HG02970 (cell line): ENCODE results near the gene MUC2.

ENCODE experiments used
- ATAC-seq: cut with Tn5 transposase; IDR thresholded peaks from one replicate; pipeline ENCODE4 v1.9.1; 2021; ENCODE audit warnings: mild to moderate bottlenecking, moderate library complexity, moderate number of reproducible peaks; ENCODE audit not compliant: unreplicated experiment, low FRiP score

The MUC2 gene

DNA sequence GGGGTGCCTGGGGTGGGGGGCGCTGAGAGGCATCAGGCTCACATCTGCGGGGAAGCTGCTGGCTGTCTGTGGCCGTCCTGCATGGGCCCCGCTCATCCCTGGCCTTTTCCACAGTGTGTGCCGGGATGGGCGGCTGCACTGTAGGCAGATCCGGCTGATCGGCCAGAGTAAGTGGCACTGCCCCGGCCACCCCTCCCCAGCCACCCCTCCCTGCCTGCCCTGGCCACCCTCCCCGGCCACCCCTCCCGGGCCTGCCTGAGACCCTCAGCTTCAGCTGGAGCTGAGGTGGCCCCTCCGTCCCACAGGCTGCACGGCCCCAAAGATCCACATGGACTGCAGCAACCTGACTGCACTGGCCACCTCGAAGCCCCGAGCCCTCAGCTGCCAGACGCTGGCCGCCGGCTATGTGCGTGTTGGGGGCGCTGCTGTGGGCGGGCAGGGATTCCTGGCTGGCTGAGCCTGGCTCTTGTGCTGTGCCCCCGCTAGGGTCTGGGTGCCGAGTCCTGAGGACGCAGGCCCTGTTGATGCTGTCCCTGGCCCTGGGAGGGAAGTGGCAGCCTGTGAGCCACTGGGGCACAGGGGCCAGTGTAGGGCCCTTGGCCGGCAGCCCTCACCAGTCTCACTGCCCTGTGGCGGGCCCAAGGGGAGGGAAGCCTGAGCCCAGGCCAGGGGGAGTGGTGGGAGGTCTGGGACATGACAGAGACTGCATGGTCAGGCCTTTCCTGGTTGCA, 10.9 kb downstream of the MUC2 start:
- no peak for ATAC-seq

DNA sequence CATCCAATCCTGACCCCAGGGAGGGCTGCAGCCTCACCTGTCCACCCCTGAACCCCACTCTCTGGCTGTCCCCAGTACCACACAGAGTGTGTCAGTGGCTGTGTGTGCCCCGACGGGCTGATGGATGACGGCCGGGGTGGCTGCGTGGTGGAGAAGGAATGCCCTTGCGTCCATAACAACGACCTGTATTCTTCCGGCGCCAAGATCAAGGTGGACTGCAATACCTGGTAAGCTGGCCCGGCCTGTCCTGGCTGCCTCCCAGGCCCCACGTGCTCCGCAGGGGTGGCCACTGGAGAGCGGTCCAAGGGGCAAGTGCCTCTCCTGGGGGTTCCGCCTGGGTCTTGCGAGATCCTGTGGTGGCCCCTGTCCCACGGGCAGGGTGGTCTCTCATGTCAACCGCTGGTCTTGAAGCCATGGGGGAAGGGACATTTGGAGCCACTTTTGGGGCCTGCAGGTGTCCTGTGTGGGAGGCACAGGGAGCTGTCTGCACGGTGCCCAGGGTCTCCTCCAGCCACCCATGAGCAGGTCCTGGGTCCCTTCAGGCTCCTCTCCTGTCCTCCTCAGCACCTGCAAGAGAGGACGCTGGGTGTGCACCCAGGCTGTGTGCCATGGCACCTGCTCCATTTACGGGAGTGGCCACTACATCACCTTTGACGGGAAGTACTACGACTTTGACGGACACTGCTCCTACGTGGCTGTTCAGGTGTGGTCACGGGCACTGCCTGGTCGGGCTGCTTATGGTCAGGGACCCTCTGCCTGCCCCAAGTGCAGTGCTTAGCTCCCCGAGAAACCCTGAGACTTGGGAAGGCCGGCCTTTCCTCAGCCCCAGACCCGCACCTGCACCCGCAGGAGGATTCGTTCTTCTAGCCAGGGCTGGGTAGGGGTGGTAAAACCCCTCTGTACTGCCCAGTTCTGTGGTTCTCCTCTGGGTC, 11.8 kb downstream of the MUC2 start:
- ATAC-seq = no peak

DNA sequence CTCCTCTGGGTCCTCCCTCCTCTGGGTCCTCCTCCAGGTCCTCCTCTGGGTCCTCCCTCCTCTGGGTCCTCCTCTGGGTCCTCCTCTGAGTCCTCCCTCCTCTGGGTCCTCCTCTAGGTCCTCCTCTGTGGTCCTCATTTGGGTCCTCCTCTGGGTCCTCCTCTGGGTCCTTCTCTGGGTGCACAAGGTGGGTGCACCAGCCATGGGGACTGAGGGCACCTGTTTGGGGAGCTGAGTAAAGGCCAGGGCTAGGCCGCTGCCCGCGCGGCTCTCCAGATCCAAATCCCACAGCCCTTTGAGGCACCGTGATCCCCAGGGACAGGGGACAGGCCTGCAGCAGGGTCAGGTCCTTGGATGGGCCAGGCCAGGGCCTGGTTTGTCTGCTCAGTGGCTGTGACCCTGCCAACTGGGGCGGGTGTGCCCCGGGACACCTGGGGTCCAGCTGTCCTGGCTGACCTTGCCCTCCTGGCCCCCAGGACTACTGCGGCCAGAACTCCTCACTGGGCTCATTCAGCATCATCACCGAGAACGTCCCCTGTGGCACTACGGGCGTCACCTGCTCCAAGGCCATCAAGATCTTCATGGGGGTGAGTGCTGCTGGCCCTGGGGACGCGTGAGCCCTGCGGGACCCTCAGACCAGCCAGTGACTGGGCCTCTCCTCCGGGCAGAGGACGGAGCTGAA, 12.7 kb downstream of the MUC2 start:
- no peak for ATAC-seq

DNA sequence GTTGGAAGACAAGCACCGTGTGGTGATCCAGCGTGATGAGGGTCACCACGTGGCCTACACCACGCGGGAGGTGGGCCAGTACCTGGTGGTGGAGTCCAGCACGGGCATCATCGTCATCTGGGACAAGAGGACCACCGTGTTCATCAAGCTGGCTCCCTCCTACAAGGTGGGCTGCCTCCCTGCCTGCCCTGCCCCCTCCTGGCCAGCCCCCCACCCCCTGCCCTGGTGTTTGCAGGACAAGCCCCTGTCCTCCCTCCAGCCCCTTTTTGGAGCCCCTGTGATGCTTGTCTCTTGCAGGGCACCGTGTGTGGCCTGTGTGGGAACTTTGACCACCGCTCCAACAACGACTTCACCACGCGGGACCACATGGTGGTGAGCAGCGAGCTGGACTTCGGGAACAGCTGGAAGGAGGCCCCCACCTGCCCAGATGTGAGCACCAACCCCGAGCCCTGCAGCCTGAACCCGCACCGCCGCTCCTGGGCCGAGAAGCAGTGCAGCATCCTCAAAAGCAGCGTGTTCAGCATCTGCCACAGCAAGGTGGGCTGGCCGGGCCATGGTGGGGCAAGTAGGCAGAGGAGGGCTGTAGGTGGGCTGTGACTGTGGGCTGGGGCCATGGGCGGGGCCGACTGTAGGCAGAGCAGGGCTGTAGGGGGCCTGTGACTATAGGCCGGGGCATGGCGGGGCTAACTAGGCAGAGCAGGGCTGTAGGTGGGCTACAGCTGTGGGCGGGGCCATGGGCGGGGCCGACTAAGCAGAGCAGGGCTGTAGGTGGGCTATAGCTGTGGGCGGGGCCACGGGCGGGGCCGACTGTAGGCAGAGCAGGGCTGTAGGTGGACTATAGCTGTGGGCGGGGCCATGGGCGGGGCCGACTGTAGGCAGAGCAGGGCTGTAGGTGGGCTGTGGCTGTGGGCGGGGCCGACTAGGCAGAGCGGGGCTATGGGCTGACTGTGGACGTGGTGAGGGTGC, 13.6 kb downstream of the MUC2 start:
- no peak for ATAC-seq

DNA sequence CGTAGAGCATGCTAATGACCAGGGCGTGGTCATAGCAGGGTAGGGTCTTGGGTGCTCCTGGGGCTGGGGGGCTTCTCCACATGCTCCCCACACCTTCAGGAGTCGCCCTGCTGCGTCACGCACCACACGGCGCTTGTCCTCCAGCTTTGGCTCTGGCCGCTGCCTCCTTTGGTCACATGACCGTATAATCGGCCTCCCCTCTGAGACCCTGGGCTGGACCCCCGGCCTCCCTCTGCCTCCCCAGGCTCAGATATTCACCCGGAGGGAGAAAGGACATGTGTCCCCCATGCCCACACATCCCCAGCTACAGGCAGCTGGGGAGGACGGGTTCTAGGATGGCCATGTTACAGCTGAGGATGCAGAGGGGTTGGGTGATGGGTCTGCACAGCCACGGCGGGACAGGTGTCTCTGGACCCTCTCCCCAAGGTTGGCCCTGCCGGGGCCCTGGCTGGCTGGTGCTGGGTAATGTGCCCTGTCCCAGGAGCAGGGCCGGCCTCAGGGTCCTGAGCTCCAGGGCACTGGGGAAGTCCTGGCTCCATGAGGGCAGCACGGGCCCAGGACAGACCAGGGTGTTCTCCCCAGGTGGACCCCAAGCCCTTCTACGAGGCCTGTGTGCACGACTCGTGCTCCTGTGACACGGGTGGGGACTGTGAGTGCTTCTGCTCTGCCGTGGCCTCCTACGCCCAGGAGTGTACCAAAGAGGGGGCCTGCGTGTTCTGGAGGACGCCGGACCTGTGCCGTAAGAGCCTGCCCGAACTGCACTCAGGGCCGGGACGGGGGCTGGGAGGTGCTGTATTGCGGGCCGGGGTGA, 14.5 kb downstream of the MUC2 start:
- no peak for ATAC-seq

DNA sequence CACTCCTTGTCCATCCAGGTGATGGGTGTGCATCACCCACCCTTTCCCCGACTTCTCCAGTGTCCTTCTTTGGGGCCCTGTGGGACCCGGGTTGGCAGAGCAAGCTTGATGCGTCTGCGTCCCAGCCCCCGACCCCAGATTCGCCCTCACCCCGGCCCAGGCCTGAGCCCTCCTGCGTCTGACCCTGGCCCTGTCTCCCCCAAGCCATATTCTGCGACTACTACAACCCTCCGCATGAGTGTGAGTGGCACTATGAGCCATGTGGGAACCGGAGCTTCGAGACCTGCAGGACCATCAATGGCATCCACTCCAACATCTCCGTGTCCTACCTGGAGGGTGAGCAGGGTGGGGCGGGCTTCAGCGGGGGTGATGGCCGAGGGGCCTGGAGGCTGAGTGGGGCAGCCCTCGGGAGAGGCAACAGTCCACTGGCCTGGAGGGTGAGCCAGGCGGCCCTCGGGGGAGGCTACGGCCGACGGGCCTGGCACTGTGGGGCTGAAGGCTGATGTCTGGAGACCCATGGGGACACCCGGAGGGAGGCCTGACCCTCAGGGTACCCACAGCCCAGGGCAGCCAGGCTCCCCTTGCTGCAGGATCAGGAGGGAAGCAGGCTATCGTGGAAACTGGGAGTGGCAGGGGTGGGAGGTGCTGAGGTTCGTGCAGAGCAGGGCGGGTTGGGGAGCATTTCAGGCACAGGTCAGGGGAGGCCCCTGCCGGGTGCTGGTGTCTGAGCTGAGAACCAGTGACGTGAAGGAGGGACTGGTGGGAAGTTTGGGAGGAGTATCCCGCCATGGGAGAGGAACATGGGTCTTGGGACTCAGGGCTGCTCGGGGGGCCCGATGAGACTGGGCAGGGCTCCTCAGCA, 15.3 kb downstream of the MUC2 start:
- ATAC-seq = no peak

DNA sequence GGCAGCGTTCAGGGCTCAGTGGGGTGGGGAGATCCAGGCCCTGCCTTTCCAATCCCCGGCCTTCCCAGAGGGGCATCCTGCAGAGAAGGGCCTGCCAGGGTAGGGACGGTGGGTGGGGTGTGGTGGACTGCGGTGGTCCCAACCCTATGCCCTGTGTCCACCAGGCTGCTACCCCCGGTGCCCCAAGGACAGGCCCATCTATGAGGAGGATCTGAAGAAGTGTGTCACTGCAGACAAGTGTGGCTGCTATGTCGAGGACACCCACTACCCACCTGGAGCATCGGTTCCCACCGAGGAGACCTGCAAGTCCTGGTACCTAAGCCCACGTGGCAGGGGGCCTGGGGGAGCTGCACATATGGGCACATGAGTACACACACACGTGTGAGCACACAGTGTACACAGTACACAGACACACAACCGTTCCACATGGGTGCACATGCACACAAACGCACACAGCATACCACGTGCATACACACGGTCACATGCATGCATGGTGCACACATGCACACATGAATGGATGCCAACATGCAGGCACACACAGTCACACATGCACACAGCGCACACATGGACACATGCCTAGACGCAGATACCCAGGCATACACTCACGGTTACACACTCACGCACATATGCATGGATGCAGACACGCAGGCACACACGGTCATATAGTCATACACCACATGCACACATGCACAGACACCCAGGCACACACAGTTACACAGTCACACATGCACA, 16.1 kb downstream of the MUC2 start:
- no peak for ATAC-seq

DNA sequence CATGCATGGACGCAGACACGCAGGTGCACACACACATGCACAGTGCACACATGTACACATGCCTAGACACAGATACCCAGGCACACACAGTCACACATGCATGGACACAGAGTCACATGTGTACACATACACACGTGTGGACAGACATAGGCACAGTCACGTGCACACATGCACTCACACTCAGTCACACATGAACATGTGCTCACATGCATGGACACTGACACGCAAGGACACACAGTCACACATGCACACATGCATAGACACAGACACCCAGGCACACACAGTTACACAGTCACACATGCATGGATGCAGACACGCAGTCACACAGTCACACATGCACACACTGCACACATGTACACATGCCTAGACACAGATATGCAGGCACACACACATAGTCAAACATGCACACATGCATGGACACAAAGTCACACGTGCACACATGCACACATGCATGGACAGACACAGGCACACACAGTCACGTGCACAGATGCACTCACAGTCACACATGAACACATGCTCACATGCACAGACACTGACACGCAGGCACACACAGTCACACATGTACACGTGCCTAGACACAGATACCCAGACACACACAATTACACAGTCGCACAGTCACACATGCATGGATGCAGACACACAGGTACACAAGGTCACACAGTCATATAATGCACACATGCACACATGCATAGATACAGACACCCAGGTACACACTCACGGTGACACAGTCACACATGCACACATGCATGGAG, 16.8 kb downstream of the MUC2 start:
- no peak for ATAC-seq

DNA sequence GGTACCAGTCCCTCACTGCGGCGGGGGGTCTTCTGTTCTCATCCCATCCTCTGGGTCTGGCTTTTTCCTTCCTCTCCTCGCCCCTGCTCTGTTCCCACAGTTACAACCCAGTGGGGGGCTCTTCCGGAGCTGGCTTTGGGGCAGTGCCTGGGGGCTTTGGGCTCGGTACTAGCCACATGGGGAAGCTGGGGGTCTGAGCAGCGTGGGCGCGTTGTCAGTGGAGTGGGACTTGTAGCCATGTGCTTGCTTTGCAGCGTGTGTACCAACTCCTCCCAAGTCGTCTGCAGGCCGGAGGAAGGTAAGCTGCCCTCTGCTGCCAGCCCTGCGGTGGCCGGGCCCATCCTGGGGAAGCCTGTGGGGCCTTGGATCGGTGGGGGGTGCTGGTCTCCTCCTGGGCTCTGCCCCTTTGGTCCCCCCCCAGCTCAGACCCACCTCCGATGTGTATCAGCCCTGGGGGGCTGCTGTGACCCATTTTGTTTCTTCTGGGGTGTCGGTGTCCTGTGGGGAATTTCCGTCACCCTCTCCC, 17.5 kb downstream of the MUC2 start:
- no peak for ATAC-seq

DNA sequence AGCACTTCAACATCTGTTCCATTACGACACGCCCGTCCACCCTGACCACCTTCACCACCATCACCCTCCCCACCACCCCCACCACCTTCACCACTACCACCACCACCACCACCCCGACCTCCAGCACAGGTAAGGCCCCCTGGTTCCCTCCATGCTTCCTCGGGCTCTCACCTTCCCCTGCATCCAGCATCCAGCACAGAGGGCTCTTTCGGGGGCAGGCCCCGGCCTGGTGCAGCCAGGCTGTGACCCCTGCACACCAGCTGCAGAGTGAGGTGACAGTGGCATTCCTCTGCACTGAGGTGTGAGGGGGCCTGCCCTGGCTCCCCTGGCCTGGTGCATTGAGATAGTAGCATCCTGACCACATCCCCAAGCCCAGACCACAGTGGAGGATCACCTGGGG, 18.2 kb downstream of the MUC2 start:
- ATAC-seq = no peak

DNA sequence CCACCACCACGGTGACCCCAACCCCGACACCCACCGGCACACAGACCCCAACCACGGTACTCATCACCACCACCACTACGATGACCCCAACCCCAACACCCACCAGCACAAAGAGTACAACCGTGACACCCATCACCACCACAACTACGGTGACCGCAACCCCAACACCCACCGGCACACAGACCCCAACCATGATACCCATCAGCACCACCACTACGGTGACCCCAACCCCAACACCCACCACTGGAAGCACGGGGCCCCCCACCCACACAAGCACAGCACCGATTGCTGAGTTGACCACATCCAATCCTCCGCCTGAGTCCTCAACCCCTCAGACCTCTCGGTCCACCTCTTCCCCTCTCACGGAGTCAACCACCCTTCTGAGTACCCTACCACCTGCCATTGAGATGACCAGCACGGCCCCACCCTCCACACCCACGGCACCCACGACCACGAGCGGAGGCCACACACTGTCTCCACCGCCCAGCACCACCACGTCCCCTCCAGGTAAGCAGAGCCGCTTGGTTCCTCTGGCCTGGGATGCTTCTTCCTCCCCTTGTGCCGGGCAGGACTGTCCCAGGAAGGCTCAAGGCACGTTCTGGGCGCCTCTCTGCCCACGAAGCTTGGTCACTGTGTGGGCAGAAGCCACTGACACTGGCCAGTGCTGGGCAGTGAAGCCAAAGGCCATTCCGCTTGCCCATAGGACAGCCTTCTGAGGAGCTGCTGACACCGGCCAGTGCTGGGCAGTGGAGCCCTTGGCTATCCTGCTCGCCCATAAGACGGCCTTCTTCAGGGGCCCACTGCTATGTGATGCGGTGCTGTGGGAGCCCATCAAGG, 25.1 kb downstream of the MUC2 start:
- no peak for ATAC-seq

DNA sequence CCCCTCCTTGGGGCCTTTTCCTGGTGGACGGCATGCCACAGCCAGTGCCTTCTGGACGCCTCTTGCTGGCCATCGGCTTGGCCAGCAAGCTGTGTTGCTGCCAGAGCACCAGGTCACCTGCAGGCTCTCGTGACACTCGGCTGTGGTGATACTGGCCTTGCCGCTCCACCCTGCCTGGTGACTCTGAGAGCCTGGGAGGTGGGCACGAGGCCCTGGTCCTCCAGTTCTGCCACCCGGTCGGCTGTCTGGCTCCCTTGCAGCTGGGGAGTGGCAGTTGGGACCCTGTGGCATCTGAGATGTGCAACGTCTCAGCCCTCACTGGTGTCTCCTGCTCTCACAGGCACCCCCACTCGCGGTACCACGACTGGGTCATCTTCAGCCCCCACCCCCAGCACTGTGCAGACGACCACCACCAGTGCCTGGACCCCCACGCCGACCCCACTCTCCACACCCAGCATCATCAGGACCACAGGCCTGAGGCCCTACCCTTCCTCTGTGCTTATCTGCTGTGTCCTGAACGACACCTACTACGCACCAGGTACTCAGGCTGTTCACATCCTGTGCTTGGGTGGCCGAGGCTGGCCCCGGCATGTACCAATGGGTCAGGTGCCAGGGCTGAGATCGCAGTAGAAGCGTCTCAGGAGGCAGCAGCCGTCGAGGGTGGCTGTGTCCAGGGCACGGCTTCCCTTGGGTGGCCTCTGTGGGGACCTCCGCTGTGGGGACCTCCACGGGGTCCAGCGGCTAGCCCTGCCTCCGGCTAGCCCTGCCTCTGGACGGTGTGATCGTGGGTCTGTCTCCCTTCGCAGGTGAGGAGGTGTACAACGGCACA, 26.0 kb downstream of the MUC2 start:
- no peak for ATAC-seq

DNA sequence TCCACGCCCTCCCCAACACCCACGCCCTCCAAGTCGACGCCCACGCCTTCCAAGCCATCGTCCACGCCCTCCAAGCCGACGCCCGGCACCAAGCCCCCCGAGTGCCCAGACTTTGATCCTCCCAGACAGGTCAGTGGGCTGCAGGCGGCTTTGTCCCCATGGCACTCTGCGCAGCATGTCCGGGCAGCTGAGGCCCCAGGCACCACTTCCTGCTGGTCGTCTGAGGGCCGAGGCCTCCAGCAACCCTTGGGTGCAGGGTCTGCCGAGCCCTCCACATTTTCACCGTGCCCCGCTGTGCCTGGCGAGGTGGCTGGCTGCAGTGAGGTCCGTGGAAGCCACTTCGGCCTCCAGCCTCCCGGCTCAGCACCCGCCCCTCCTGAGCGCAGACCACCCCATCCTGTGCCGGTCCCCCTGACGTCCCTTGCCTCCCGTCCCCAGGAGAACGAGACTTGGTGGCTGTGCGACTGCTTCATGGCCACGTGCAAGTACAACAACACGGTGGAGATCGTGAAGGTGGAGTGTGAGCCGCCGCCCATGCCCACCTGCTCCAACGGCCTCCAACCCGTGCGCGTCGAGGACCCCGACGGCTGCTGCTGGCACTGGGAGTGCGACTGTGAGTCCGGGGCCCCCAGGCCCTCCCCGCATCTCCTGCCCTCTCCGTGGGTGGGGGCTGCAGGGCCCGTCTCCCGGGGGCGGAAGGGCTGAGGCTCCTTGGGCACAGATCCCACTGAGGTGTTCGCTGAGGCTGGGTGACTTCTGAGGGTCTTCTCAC, 26.8 kb downstream of the MUC2 start:
- no peak for ATAC-seq

DNA sequence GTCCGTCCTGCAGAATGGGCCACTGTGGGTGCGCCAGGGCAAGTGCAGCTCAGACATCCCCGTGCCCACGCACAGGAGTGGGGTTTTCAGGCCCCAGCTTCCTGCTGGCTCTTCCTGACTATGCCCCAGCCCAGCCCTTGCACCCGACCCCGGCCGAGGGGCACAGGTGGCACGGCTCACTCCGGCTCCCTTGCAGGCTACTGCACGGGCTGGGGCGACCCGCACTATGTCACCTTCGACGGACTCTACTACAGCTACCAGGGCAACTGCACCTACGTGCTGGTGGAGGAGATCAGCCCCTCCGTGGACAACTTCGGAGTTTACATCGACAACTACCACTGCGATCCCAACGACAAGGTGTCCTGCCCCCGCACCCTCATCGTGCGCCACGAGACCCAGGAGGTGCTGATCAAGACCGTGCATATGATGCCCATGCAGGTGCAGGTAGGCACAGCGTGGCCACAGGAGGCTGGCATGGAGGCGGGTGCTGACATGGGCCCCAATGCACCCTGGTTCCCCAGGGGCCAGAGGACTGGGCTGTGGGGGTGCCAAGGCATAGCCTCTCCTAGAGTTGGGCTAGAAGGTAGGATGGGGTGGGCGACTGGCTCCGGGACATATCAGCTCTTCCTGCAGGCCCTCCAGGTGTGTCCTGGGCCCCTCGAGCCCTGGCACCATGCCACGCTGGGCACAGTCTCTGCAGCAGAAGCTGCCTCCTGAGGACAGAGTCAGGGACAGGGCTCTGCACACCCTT, 27.7 kb downstream of the MUC2 start:
- ATAC-seq = no peak
